HepG2 (cell line): Measurements from ENCODE around the gene AP1G1. TPM values are rescaled to one million over a fixed set of nuclear protein-coding genes. Genes with fewer than 3 reads are reported as not detected.

ENCODE experiments used
- ATAC-seq: fragments of 200-7000 bp; cut with Tn5 transposase; 3 replicates; pipeline ENCODE4 v1.9.1; 2020; ENCODE audit warnings: mild to moderate bottlenecking, moderate library complexity
- BruUV-seq: library from RNA; stranded (reverse); fragments of 400-500 nt; replicated peaks from 2 replicates; lab custom pipeline; 2021; lab: Mats Ljungman, UMichigan
- CTCF ChIA-PET: fragments of 300-600 bp; formaldehyde crosslinking; extraction: SDS; loops from one replicate; lab custom pipeline; 2021; ENCODE audit warnings: low total read pairs, inconsistent platforms, low intra/inter-chr PET ratio; lab: Yijun Ruan, JAX
- POLR2A ChIA-PET: fragments of 350-600 bp; sonication (Branson Sonifier 250); formaldehyde crosslinking; loops from one replicate; lab custom pipeline; 2020; ENCODE audit warnings: antibody characterized with exemption, inconsistent platforms; lab: Yijun Ruan, JAX
- DNase-seq: peaks from one replicate; pipeline ENCODE4 v3.0.0-alpha.2; 2015; ENCODE audit warnings: low spot score
- FAIRE-seq: peaks from 3 replicates; lab custom pipeline; 2011; peaks lifted over from hg19 to GRCh38; lab: Jason Lieb, UNC
- H2AFZ ChIP-seq: one replicate; pipeline ENCODE4 v1.6.1; 2011; ENCODE audit warnings: low read length, inconsistent platforms
- H3K27ac ChIP-seq: fragments of 300-600 bp; 3 replicates; pipeline ENCODE4 v1.8.0; 2011; ENCODE audit warnings: mixed run types, mild to moderate bottlenecking, mixed read lengths, low read length, inconsistent platforms; ENCODE audit not compliant: insufficient read depth; ENCODE audit errors: extremely low read length
- H3K27me3 ChIP-seq, 2 experiments: fragments of 200-600 bp in 1 of 2; 2 replicates in 1 of 2; 3 replicates in 1 of 2; pipeline versions ENCODE4 v1.6.0 to v1.8.0; 2011; ENCODE audit warnings: low read length in 2 of 2, mild to moderate bottlenecking in 2 of 2, moderate library complexity in 2 of 2, inconsistent platforms in 1 of 2; ENCODE audit not compliant: insufficient read depth in 2 of 2, control insufficient read depth in 1 of 2
- H3K36me3 ChIP-seq, 2 experiments: fragments of 200-600 bp in 1 of 2; replicated peaks in 1 of 2; 2 replicates in 1 of 2; 3 replicates in 1 of 2; pipeline versions ENCODE4 v1.5.1 to v1.8.0; 2011; ENCODE audit warnings: low read length in 2 of 2, inconsistent platforms in 1 of 2; ENCODE audit not compliant: insufficient read depth in 2 of 2, control insufficient read depth in 1 of 2
- H3K4me1 ChIP-seq: 2 replicates; pipeline ENCODE4 v1.5.1; 2012; ENCODE audit warnings: low read length, inconsistent platforms; ENCODE audit not compliant: insufficient read depth
- H3K4me2 ChIP-seq: 2 replicates; pipeline ENCODE4 v1.6.0; 2011; ENCODE audit warnings: low read depth, low read length, inconsistent platforms
- H3K4me3 ChIP-seq, 3 experiments: fragments of 200-600 bp in 1 of 3; sonication (generic), shearing (Covaris generic) in 1 of 3; replicated peaks in 1 of 3; 2 replicates each; pipeline ENCODE4 v1.5.1; 2011 to 2016; ENCODE audit warnings: low read length in 3 of 3, inconsistent platforms in 2 of 3, low read depth in 2 of 3, mild to moderate bottlenecking in 2 of 3, control low read depth in 1 of 3, mixed read lengths in 1 of 3; ENCODE audit not compliant: insufficient read depth in 1 of 3
- H3K79me2 ChIP-seq: one replicate; pipeline ENCODE4 v1.6.1; 2011; ENCODE audit warnings: low read length, inconsistent platforms; ENCODE audit not compliant: insufficient read depth
- H3K9ac ChIP-seq: 2 replicates; pipeline ENCODE4 v1.6.0; 2011; ENCODE audit warnings: mild to moderate bottlenecking, low read depth, low read length, inconsistent platforms; ENCODE audit not compliant: insufficient read depth
- H3K9me3 ChIP-seq: 2 replicates; pipeline ENCODE4 v1.5.1; 2012; ENCODE audit warnings: mild to moderate bottlenecking, low read length
- H4K20me1 ChIP-seq: 2 replicates; pipeline ENCODE4 v1.6.0; 2011; ENCODE audit warnings: inconsistent platforms, mild to moderate bottlenecking, low read length, moderate library complexity; ENCODE audit not compliant: insufficient read depth
- CERS6 ChIP-seq: sonication (generic); formaldehyde crosslinking; IDR thresholded peaks from 2 replicates; pipeline ENCODE4 v1.5.0; 2020; ENCODE audit warnings: missing genetic modification reagents
- MAFF ChIP-seq: IDR thresholded peaks from 2 replicates; pipeline ENCODE4 v1.6.1; 2011; ENCODE audit warnings: low read depth, low read length, improper control_type of control experiment
- MAFK ChIP-seq, 2 experiments: IDR thresholded peaks in 1 of 2; conservative IDR thresholded peaks in 1 of 2; 2 replicates each; pipeline ENCODE4 v1.6.1; 2011; ENCODE audit warnings: improper control_type of control experiment in 2 of 2, low read length in 2 of 2
- ZNF142 ChIP-seq: sonication (generic); formaldehyde crosslinking; IDR thresholded peaks from 2 replicates; pipeline ENCODE4 v1.4.0; 2020; ENCODE audit warnings: missing genetic modification reagents
- whole genome bisulfite sequencing: methylation state at CpG from one replicate; pipeline ENCODE4 v1.1.6; 2017; ENCODE audit warnings: low lambda C conversion rate; 5-methylcytosine and 5-hydroxymethylcytosine counted together
- in situ Hi-C: cut with HindIII; loops from 2 replicates; pipeline ENCODE4 v1.10.0; 2017; ENCODE audit warnings: low pct_unique_long_range_greater_than_20kb; ENCODE audit not compliant: extremely low pct_ligation_motif_present
- intact Hi-C: fragments of 100-400 bp; cut with micrococcal nuclease; formaldehyde crosslinking; loops from one replicate; pipeline ENCODE4 v1.10.0; 2022; ENCODE audit not compliant: unreplicated experiment
- polyA plus RNA-seq, 8 experiments: library from polyadenylated mRNA; depleted of rRNA in 3 of 8; stranded (reverse) in 7 of 8; unstranded in 1 of 8; fragments of >200 nt; fragmentation: Illumina TruSeq in 4 of 8; extraction: Trizol in 4 of 8; gene quantifications; 2 replicates each; pipeline versions ENCODE4 v1.2.1 to v1.2.3, GENCODE V29; 2011 to 2016; ENCODE audit warnings: low read depth in 4 of 8, missing spikeins in 1 of 8, mixed read lengths in 1 of 8; ENCODE audit not compliant: insufficient read depth in 1 of 8
- total RNA-seq, 5 experiments: library from RNA; depleted of rRNA; stranded (reverse); fragments of >200 nt; fragmentation: Illumina TruSeq; extraction: Trizol; gene quantifications; 2 replicates each; pipeline ENCODE4 v1.2.3, GENCODE V29; 2016; ENCODE audit warnings: low read depth in 1 of 5

The AP1G1 gene
- total and polyA plus RNA-seq, 2 of the 13 experiments (the other 11 are each of a cell fraction or from before 2014, with no cell fraction given) = 62.2 to 66.2 TPM

DNA sequence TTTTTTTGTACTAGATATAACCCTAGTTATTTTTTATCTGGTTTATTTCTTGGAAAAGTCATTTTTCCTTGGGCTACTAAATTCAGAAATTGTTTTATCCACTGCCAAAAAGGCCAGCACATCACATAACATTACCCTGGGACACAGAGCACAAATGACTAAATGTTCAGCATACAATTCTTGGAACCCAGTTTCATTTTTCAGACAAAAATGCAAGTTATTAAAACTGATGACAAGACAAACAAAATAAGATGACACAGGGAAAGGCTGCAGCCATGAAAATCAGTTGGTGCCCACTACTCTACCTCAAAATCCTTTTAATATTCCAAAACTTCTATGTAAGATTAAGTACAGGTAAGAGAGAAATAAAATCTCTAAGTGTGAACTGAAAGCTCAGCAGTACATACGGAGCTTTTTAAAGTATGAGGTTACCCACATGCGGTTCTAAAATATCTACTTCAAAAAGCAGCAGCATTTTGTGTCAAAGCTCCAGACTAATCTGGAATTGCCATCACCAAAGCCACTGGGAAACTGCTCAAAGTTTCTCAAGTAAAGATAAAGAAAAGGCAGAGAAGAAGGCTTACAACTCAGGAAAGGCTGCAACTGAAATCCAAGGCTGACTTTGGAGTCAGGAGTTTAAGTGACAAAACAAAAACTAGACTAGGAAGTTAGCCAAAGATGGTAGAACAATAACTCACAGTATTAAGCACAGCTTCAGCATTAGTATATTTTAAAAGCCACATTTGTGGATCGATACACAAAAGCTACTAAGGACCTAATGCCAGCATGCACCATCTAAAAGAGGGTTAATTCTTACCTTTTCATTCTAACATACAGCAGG lies 41.4 kb downstream of the AP1G1 start:
- in situ Hi-C loops = no loop called here
- no TSS peak for BruUV-seq
- Histone ChIP-seq H3K79me2 (no peaks in the 10 kb centered on the region), H3K4me3 (no peak overlapping the region), H2AFZ (no peak overlapping the region), H3K4me2 (no peak overlapping the region), H4K20me1 (no peaks in the 10 kb centered on the region), H3K4me1 (no peaks in the 10 kb centered on the region), H3K27ac (no peak overlapping the region), H3K9me3 (no peaks in the 10 kb centered on the region)
- no peak for ATAC-seq
- WGBS = 97% methylated on average over 3 of the region's 3 CpGs
- no peak for FAIRE-seq
- no peak for DNase-seq
- TF ChIP-seq MAFK (conservative IDR thresholded peaks at IDR 0.05 in 1 of 2, IDR thresholded peaks at IDR 0.05 in 1 of 2; ENCODE audit: low read length in 2 of 2) (peak in 1 of 2 experiments; percentile 72; a peak in 3 of 4 replicates), MAFF (peak; percentile 50), ZNF142 (CRISPR knock-in tag) (no peak), CERS6 (CRISPR knock-in tag) (no peak)
- TF ChIP-seq, all 625 proteins: peak for 2
- Histone ChIP-seq H3K36me3 (peaks cover 22 to 67% of the 10 kb centered on the region in 2 experiments), H3K27me3 (no peaks in the 10 kb centered on the region), H3K9ac (no peak overlapping the region)
- ChIA-PET POLR2A (no interaction called here), CTCF (no interaction called here)
- intact Hi-C loops = loop anchor here (5.0 kb wide), 1 partner anchor 195 kb away; no protein-coding TSS in a partner anchor
